PC-9 (cell line): ENCODE results near the gene CPTP.

ENCODE experiments used
- EZH2 ChIP-seq: fragments of 200-600 bp; sonication (generic); IDR thresholded peaks from 2 replicates; pipeline ENCODE4 v1.8.0; 2017; ENCODE audit warnings: antibody characterized with exemption, low read depth
- TF ChIP-seq, protein P1 (sequence below): fragments of 200-600 bp; sonication (generic); conservative IDR thresholded peaks from 2 replicates; pipeline ENCODE4 v1.6.1; 2017; ENCODE audit warnings: mixed run types, antibody characterized with exemption, mild to moderate bottlenecking, moderate library complexity

DNA sequence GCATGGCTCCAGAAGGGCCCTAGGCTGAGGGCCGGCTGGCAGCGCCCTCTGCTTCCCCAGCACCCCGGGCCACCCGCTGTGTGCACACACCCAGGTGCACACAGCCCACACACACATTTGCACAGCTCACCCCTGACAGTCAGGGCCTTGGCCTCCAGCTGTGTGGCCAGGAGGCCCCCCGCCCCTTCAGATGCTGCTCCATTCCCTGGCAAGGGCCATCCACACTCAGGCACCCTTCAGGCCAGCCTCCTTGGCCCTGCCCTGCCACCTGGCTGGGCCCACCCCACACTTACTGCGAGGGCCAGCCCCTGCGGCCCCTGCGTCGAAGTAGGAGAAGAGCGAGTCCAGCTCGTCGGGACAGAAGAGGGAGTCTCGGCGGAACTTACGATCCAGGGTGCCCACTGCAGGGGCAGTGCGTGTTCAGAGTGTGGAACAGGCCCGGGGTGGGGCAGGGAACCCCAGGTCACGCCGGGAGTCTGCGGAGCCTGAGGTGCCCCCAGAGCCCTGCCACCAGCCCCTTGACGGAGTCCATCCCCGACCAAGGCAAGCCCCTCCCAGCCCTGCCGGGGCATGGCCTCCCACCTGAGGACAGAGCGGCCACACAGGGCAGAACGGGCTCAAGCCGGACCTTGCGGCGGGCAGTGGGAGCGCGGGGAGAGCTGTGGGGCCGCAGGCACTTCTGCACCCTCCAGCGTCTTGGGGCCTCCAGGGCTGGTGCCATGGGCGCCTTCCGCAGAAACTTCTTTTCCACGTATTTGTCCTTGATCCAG lies 29.3 kb upstream of the CPTP start:
- TF ChIP-seq EZH2 = no peak
- TF ChIP-seq, protein P1, sequence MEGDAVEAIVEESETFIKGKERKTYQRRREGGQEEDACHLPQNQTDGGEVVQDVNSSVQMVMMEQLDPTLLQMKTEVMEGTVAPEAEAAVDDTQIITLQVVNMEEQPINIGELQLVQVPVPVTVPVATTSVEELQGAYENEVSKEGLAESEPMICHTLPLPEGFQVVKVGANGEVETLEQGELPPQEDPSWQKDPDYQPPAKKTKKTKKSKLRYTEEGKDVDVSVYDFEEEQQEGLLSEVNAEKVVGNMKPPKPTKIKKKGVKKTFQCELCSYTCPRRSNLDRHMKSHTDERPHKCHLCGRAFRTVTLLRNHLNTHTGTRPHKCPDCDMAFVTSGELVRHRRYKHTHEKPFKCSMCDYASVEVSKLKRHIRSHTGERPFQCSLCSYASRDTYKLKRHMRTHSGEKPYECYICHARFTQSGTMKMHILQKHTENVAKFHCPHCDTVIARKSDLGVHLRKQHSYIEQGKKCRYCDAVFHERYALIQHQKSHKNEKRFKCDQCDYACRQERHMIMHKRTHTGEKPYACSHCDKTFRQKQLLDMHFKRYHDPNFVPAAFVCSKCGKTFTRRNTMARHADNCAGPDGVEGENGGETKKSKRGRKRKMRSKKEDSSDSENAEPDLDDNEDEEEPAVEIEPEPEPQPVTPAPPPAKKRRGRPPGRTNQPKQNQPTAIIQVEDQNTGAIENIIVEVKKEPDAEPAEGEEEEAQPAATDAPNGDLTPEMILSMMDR = no peak
